Heart right ventricle (tissue), 16 donors: ENCODE data around the gene EZR. TPM values are rescaled to one million over a fixed set of nuclear protein-coding genes. Genes with fewer than 3 reads are reported as not detected.

ENCODE experiments used
- ATAC-seq, 8 donors: fragments of 200-7000 bp; cut with Tn5 transposase; one replicate each; pipeline ENCODE4 v1.9.1; 2020; ENCODE audit warnings: mild to moderate bottlenecking in 8 of 8, moderate library complexity in 8 of 8, moderate number of reproducible peaks in 1 of 8
- DNase-seq, 2 donors: peaks; one replicate each; pipeline ENCODE4 v3.0.0-alpha.2; 2020
- H3K27ac ChIP-seq, 10 donors: fragments of 200-600 bp; sonication (generic) in 2 of 10; one replicate each; pipeline versions ENCODE4 v1.5.0 to v1.8.0; 2020 to 2022; ENCODE audit warnings: mild to moderate bottlenecking in 3 of 10
- H3K27me3 ChIP-seq, 7 donors: fragments of 200-600 bp; one replicate each; pipeline ENCODE4 v1.8.0; 2021 to 2022; ENCODE audit warnings: mild to moderate bottlenecking in 2 of 7
- H3K36me3 ChIP-seq, 9 donors: fragments of 200-600 bp; sonication (generic) in 1 of 9; one replicate each; pipeline versions ENCODE4 v1.5.0 to v1.8.0; 2020 to 2022; ENCODE audit warnings: mild to moderate bottlenecking in 2 of 9
- H3K4me1 ChIP-seq, 9 donors: fragments of 200-600 bp; sonication (generic) in 1 of 9; one replicate each; pipeline versions ENCODE4 v1.5.0 to v1.8.0; 2020 to 2022; ENCODE audit warnings: mild to moderate bottlenecking in 4 of 9
- H3K4me3 ChIP-seq, 10 donors: fragments of 200-600 bp; sonication (generic) in 2 of 10; one replicate each; pipeline versions ENCODE4 v1.5.0 to v1.8.0; 2020 to 2022; ENCODE audit warnings: mild to moderate bottlenecking in 7 of 10, moderate library complexity in 2 of 10
- H3K9me3 ChIP-seq, 11 donors: fragments of 200-600 bp in 10 of 11; sonication (generic) in 2 of 11; one replicate each; pipeline versions ENCODE4 v1.5.0 to v1.8.0; 2013 to 2022; ENCODE audit warnings: mild to moderate bottlenecking in 2 of 11, control low read depth in 1 of 11, moderate library complexity in 1 of 11
- CTCF ChIP-seq, 9 donors: fragments of 200-600 bp; sonication (generic) in 2 of 9; IDR thresholded peaks; one replicate each; pipeline versions ENCODE4 v1.5.0 to v1.8.0; 2021 to 2022; ENCODE audit warnings: antibody characterized with exemption in 9 of 9, mild to moderate bottlenecking in 5 of 9, moderate library complexity in 1 of 9
- WGBS, 2 donors: extraction: QIAGEN DNeasy Blood & Tissue Kit; methylation state at CpG; one replicate each; pipeline ENCODE4 v1.1.7; 2013; ENCODE audit warnings: inconsistent platforms in 1 of 2; 5-methylcytosine and 5-hydroxymethylcytosine counted together
- intact Hi-C, 10 donors: fragments of 100-400 bp; cut with DNase I; formaldehyde crosslinking; loops; one replicate each; pipeline versions ENCODE4 v1.11.1 to v1.14.2; 2022
- polyA plus RNA-seq, 2 donors: library from polyadenylated mRNA; stranded (reverse); fragments of 200-250 nt; gene quantifications; one replicate each; pipeline ENCODE4 v1.2.3, GENCODE V29; 2013
- total RNA-seq, 10 donors: library from RNA; stranded (reverse); fragmentation: NEBNext Ultra II Directional in 3 of 10; extraction: Animal tissue kit (Norgen Biotek cat#: 25700) in 3 of 10; gene quantifications; one replicate each; pipeline versions ENCODE4 v1.2.1 to v1.2.4, GENCODE V29; 2021 to 2023
- donor health status: Arrhythmogenic right ventricular cardiomyopathy.
- donor health status: ischemic (EF 13 %, LVEDD 7.1; RV severe dilation, severe dysfunction).
- donor health status: healthy with polysubstance abuse.
- donor health status: DM: no; HTN: yes; CAD: no.
- donor health status: DM: no; HTN: no; CAD: no.
- donor health status: ischemic (EF 25% LVEDD 6.9; RV normal size, moderate dysfunction).
- donor health status: ischemic (EF 25% LVEDD 5.7; RV mildly dilated, moderate dysfunction).
- donor health status: healthy.
- donor health status: DM: yes; HTN: yes; CAD: no.
- donor health status: Ischemic cardiomyopathy.
- donor health status: ischemic (EF 35%, LVEDD 5.7; RV mildly dilated, moderate dysfunction).
- donor health status: nonischemic (EF 11% LVEDD 7.7; RV severe dilation, severe dysfunction).
- donor health status: DM: yes; HTN: yes; CAD: no.
- donor health status: PGD.
- donor health status: ischemic (EF 29% LVEDD 5.4; RV normal size, mild dysfunction).
- donor health status: nonischemic (EF 23%, LVEDD 6.1; RV moderate dilation, normal function).

The EZR gene
- total and polyA plus RNA-seq, 12 donors = 90.3 to 322 (median 186) TPM

- H3K36me3 ChIP-seq = peaks cover 0 to 12% (median 0%) of the 10 kb centered on the region in 9 donors
- no peaks in the 10 kb centered on the region for H3K9me3 ChIP-seq
- intact Hi-C loops = no loop called here
- peak overlapping the region in 4 of 10 donors; percentile 10 to 15 (median 12) for H3K4me3 ChIP-seq
- ATAC-seq = peak in 1 of 8 donors; percentile 36
- TF ChIP-seq CTCF (IDR thresholded peaks at IDR 0.05) = no peak
- peaks cover 9 to 82% (median 66%) of the 10 kb centered on the region in 9 donors for H3K4me1 ChIP-seq
- DNase-seq = peak in 1 of 2 donors; percentile 20
- peak overlapping the region in 9 of 10 donors; percentile 19 to 77 (median 54) for H3K27ac ChIP-seq
- WGBS, 2 donors = 32 to 36% methylated on average over 5 of the region's 5 CpGs
- no peaks in the 10 kb centered on the region for H3K27me3 ChIP-seq
These were observed 15.4 kb downstream of the EZR start for GRCh38 chr6:158803733-158804143.

GRCh38 chr6:158801655-158802294 is 17.4 kb downstream of the EZR start:
- WGBS, 2 donors = 68 to 71% methylated on average over 7 of the region's 7 CpGs
- ATAC-seq = peak in 7 of 8 donors; percentile 35 to 96 (median 90)
- H3K27ac ChIP-seq = peak overlapping the region in 9 of 10 donors; percentile 32 to 83 (median 65)

GRCh38 chr6:158799051-158799792 is 19.9 kb downstream of the EZR start:
- H3K4me1 ChIP-seq = peaks cover 14 to 89% (median 73%) of the 10 kb centered on the region in 9 donors
- WGBS, 2 donors = 29 to 40% methylated on average over 11 of the region's 11 CpGs
- intact Hi-C loops = loop anchor here in 4 of 10 donors (10.0 kb wide), 2 partner anchors 94 to 176 kb away; no protein-coding TSS in a partner anchor

More at GRCh38 chr6:158801655-158802294, 17.4 kb downstream of the EZR start:
- Histone ChIP-seq H3K4me1 (peaks cover 10 to 90% (median 82%) of the 10 kb centered on the region in 9 donors), H3K9me3 (no peaks in the 10 kb centered on the region), H3K4me3 (no peak overlapping the region), H3K27me3 (no peaks in the 10 kb centered on the region), H3K36me3 (no peaks in the 10 kb centered on the region)
- intact Hi-C loops = no loop called here
- no peak for TF ChIP-seq CTCF (IDR thresholded peaks at IDR 0.05)
- peak; percentile 64 to 76 for DNase-seq

More at GRCh38 chr6:158799051-158799792, 19.9 kb downstream of the EZR start:
- DNase-seq (peak in 1 of 2 donors; percentile 29), ATAC-seq (peak in 4 of 8 donors; percentile 18 to 49 (median 39))
- TF ChIP-seq CTCF (IDR thresholded peaks at IDR 0.05) = peak in 4 of 9 donors; percentile 13 to 38 (median 34)
- Histone ChIP-seq H3K27me3 (no peaks in the 10 kb centered on the region), H3K4me3 (no peak overlapping the region), H3K27ac (peak overlapping the region; percentile 35 to 83 (median 60)), H3K9me3 (no peaks in the 10 kb centered on the region), H3K36me3 (peaks cover 0 to 8% (median 0%) of the 10 kb centered on the region in 9 donors)
